ENCODE results near the gene NAB2.
"Not testable (repeated sequence)": the region's sequence is repeated elsewhere in the genome, so short reads cannot be mapped to it uniquely, and the experiment has no call there.

Gene NAB2

GRCh38 chr12:57088354-57089270 lies at the start of gene NAB2:
TSS of gene NAB2 (plus strand) at chr12:57089114. CDS start at chr12:57089272, 158 bp downstream.
- DNase-seq, result peak; percentile 77

GRCh38 chr12:57040211-57040610 lies 48.7 kb upstream of the NAB2 start:
- DNase-seq, result no peak

GRCh38 chr12:57040750-57041149 lies 48.2 kb upstream of the NAB2 start:
- no peak for DNase-seq

- DNase-seq, result no peak
These were observed 46.2 kb upstream of the NAB2 start for GRCh38 chr12:57042695-57043094.

- DNase-seq, result no peak
These were observed 44.4 kb upstream of the NAB2 start for GRCh38 chr12:57044468-57044867.

GRCh38 chr12:57044889-57045288 lies 44.0 kb upstream of the NAB2 start:
- DNase-seq, result no peak

- DNase-seq, result no peak
These were observed 42.7 kb upstream of the NAB2 start for GRCh38 chr12:57046086-57046791.

- DNase-seq, result no peak
These were observed 41.7 kb upstream of the NAB2 start for GRCh38 chr12:57046947-57047890.

- DNase-seq, result no peak
These were observed 40.9 kb upstream of the NAB2 start for GRCh38 chr12:57047981-57048380.

- no peak for DNase-seq
These were observed 40.3 kb upstream of the NAB2 start for GRCh38 chr12:57048423-57049118.

GRCh38 chr12:57049119-57049446 lies 39.8 kb upstream of the NAB2 start:
- DNase-seq, result no peak

GRCh38 chr12:57049890-57050289 lies 39.0 kb upstream of the NAB2 start, which contains the start of gene MYO1A:
TSS of gene MYO1A (minus strand) at chr12:57050129. CDS start at chr12:57048323, 1,806 bp downstream.
- no peak for DNase-seq

- DNase-seq, result no peak
These were observed 37.9 kb upstream of the NAB2 start for GRCh38 chr12:57051011-57051410.

- not testable (repeated sequence) for DNase-seq
These were observed 35.8 kb upstream of the NAB2 start for GRCh38 chr12:57053146-57053545.

GRCh38 chr12:57053901-57054300 lies 35.0 kb upstream of the NAB2 start:
- not testable (repeated sequence) for DNase-seq

- DNase-seq, result no peak
These were observed 33.1 kb upstream of the NAB2 start for GRCh38 chr12:57055824-57056223.

- no peak for DNase-seq
These were observed 31.7 kb upstream of the NAB2 start for GRCh38 chr12:57057067-57057751.

GRCh38 chr12:57058454-57058853 lies 30.5 kb upstream of the NAB2 start:
- DNase-seq, result no peak

- DNase-seq, result no peak
These were observed 24.8 kb upstream of the NAB2 start for GRCh38 chr12:57063991-57064685.

- DNase-seq, result no peak
These were observed 22.7 kb upstream of the NAB2 start for GRCh38 chr12:57066245-57066644.

- DNase-seq, result no peak
These were observed 19.4 kb upstream of the NAB2 start for GRCh38 chr12:57069523-57069922.

Data from NCI-H524 treated with DMSO at 0.1 percent for 48 hours (cell line).